GM12872 (cell line): Measurements from ENCODE around the gene GTF3C4.

Experiments
- TF ChIP-seq, protein P1 (sequence below): IDR thresholded peaks from 3 replicates; pipeline ENCODE4 v1.5.1; 2011; ENCODE audit warnings: low read depth, mild to moderate bottlenecking, low read length, moderate library complexity; ENCODE audit not compliant: insufficient read depth

GTF3C4 gene

DNA sequence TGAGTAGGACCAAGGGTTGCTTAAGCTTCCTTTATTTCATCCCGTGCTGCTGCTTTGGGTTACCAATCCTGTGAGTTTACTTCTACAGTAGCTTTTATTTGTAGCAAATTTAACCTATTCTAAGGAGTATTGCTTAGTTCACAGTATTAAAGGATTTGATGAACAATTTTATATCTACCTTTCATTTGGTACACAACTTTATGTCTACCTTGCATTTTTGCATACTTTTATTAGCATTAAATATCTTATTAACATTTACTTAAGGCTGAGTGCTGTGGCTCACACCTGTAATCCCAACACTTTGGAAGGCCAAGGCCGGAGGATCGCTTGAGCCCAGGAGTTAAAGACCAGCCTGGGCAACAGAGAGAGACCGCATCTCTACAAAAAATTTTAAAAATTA lies 4.2 kb downstream of the GTF3C4 start:
- TF ChIP-seq, protein P1, sequence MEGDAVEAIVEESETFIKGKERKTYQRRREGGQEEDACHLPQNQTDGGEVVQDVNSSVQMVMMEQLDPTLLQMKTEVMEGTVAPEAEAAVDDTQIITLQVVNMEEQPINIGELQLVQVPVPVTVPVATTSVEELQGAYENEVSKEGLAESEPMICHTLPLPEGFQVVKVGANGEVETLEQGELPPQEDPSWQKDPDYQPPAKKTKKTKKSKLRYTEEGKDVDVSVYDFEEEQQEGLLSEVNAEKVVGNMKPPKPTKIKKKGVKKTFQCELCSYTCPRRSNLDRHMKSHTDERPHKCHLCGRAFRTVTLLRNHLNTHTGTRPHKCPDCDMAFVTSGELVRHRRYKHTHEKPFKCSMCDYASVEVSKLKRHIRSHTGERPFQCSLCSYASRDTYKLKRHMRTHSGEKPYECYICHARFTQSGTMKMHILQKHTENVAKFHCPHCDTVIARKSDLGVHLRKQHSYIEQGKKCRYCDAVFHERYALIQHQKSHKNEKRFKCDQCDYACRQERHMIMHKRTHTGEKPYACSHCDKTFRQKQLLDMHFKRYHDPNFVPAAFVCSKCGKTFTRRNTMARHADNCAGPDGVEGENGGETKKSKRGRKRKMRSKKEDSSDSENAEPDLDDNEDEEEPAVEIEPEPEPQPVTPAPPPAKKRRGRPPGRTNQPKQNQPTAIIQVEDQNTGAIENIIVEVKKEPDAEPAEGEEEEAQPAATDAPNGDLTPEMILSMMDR: no peak

DNA sequence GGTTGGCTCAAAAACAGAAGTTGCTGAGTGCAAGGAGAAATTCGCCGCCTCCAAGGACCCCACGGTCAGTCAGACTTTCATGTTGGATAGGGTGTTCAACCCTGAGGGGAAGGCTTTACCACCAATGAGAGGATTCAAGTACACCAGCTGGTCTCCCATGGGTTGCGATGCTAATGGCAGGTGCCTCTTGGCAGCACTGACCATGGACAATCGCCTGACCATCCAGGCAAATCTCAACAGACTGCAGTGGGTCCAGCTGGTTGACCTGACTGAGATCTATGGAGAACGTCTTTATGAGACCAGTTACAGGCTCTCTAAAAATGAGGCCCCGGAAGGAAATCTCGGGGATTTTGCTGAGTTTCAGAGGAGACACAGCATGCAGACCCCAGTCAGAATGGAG lies 7.7 kb downstream of the GTF3C4 start:
- TF ChIP-seq, protein P1: no peak

DNA sequence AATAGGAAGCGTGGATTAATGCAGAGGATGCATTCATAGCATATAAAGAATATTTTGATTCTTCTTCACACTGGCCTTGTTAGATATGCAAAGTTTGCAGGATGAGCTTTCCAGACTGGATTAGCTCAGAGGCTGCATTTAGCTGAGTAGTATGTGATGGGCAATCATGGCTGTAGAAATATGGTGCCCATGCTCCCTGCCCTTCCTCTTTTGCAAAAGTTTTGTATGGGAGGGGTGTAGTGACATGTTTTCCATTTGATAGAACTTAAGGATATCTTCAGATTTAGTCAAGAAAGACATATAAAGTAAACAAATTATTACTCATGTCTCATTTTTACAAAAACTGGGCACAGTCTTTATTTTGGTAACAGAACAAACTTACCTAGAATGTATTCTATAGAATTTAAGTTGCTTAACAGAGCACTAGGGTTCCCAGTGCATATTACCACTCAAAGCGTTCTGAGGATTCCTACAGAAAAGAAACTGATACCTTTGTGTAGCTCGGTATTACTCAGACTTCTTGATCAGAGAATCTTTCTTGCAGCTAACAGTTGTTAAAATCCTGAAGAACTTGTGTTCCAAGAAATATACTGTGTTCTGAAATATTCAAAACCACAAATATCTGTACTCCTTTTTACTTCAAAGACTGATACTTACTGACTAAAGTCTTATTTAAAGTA lies 9.8 kb downstream of the GTF3C4 start:
- TF ChIP-seq, protein P1: no peak

DNA sequence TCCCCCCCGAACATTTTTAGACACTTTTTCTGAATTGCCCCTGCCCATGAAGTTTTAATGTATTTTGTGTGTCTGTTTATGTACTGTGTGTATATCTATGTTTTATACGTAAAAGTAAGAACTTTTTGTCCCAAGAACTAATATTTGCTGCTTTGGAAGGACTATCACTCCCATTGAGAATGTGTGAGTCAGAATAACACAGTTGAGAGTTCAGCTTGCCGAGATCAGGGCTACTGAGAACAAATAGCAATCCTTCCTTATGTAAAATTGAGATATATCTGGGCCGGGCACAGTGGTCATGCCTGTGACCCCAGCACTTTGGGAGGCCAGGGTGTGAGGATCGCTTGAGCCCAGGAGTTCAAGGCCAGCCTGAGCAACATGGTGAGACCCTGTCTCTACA lies 11.3 kb downstream of the GTF3C4 start:
- TF ChIP-seq, protein P1: no peak

DNA sequence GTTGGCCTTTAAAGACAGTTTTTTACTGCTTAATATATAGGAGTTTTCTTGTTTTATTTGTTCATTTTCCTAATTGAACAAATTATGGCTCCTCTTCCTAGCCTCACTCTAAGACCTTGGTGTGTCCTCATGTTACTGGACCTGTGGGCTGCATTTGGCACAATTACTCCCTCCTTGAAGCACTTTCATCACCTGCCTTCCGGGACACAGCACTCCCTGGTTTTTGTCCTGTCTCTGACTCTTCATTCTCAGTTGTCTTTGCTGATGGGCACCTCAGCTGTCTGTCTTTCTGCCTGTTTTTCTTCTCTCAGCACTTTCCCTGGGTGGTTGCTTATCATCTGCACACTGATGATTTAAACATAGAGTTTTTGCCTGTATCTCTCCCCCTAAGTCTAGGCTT lies 13.6 kb downstream of the GTF3C4 start:
- TF ChIP-seq, protein P1: no peak

DNA sequence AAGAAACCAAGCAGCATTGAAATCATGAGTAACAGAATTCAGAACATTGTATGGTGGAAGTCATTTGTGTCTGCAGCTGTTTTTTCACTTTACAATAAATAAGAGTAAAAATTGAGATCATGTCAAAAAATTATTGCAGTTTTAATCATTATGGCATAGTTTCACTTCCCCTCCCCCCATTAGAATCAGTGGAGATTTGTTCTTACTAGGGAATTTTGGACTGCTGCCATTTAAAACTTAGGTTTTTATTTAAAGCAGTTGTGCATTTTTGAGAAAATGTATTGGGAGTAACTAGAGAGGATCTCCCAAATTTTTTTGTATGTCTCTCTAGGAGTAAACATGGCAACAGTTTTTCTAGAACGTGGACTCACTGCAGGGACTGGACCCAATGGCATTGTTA lies 20.4 kb downstream of the GTF3C4 start:
- TF ChIP-seq, protein P1: no peak

DNA sequence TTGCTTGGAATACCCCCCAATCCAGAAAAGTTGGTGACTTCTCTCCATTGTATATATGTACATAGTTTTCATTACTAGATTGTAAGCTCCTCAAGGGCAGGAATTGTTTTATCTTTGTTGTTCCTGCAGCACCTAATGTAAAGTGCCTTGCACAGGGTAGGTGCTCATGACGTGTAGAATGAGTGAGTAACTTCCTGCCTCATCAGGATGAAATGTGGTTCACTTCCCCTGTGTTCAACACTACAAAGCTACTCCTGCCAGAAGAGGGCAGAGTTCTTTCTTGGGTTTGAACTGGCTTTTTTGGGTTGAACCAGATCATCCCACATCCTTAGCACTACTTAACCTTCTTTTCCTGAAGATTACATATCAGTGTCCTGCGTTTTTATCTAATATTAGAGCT lies 23.9 kb downstream of the GTF3C4 start:
- TF ChIP-seq, protein P1: peak; percentile 25; the same call in 2 of the 3 replicates
